Activated CD4-positive, alpha-beta memory T cell treated with anti-CD3 and anti-CD28 coated beads for 36 hours (primary cell): Measurements from ENCODE around the gene HRAS. TPM values are rescaled to one million over a fixed set of nuclear protein-coding genes. Genes with fewer than 3 reads are reported as not detected.
"Not testable (repeated sequence)": the region's sequence is repeated elsewhere in the genome, so short reads cannot be mapped to it uniquely, and the experiment has no call there.

Experiments
- CTCF ChIA-PET: fragments of 350-600 bp; sonication (Branson Sonifier 250); formaldehyde crosslinking; loops from one replicate; lab custom pipeline; 2021; ENCODE audit warnings: antibody characterized with exemption, inconsistent platforms; lab: Charles Lee
- POLR2A ChIA-PET: fragments of 350-600 bp; sonication (Branson Sonifier 250); formaldehyde crosslinking; loops from one replicate; lab custom pipeline; 2021; ENCODE audit warnings: antibody characterized with exemption; lab: Charles Lee
- DNase-seq: peaks from one replicate; pipeline ENCODE4 v3.0.0-alpha.2; 2020
- H3K27ac Mint-ChIP-seq: one replicate; pipeline ENCODE4 v1.8.0; 2021; ENCODE audit warnings: mixed read lengths
- H3K27me3 Mint-ChIP-seq: one replicate; pipeline ENCODE4 v1.8.0; 2021; ENCODE audit warnings: mixed read lengths
- H3K36me3 Mint-ChIP-seq: one replicate; pipeline ENCODE4 v1.8.0; 2021; ENCODE audit warnings: mixed read lengths
- H3K4me1 Mint-ChIP-seq: one replicate; pipeline ENCODE4 v1.8.0; 2021; ENCODE audit warnings: low read depth, mixed read lengths
- H3K4me3 Mint-ChIP-seq: one replicate; pipeline ENCODE4 v1.8.0; 2021; ENCODE audit warnings: mild to moderate bottlenecking, mixed read lengths
- H3K9me3 Mint-ChIP-seq: one replicate; pipeline ENCODE4 v1.8.0; 2021; ENCODE audit warnings: mixed read lengths
- intact Hi-C: fragments of 100-400 bp; cut with micrococcal nuclease; formaldehyde crosslinking; loops from one replicate; pipeline ENCODE4 v1.15.1; 2023
- total RNA-seq, 2 experiments: library from RNA; stranded (reverse); gene quantifications; one replicate each; pipeline ENCODE4 v1.2.3, GENCODE V29; 2021

Gene HRAS
- total RNA-seq, 2 experiments from 2014 or later = 39.8 to 42.0 TPM

DNA sequence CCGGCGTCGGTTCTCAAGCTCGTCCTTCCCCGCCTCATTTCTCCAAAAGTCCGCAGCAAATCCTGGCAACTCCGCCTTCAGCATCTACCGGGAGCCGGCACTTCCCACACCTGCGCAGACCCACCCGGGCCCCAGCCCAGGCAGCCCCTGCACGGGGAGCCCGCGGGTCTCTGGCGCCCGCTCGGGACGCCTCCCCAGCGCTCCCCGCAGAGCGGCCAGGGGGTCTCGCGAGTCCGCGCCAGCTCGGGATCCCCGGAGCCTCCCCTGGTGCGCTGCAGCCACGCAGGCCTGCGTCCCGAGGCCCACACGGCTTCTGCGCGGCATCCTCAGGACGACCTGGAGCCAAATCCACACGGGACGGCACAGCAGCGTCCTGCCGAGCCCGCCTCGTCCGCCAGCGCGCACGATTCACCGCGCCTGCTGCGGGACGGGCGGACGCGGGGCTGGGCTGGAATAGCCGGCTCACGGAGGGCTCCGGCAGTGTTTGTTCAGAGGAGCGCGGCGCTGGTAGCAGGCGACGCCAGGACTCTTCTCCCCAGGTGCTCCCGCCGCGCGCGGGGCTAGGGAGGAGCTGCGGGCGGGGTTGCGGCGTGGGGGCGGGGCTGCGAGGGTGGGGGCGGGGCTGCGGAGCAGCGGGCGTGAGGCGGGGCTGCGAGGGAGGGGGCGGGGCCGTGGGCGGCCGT lies 40.1 kb upstream of the HRAS start:
- Mint-ChIP-seq H3K4me1 (peaks cover 43% of the 10 kb centered on the region), H3K9me3 (no peaks in the 10 kb centered on the region), H3K4me3 (peak overlapping the region; percentile 83), H3K27me3 (peaks cover 5% of the 10 kb centered on the region), H3K27ac (peak overlapping the region; percentile 65), H3K36me3 (peaks cover 5% of the 10 kb centered on the region)
- DNase-seq = no peak
- ChIA-PET CTCF (interaction anchor here (0.9 to 1.6 kb wide), 7 partner anchors 16 to 147 kb away, joined by 3 to 6 read pairs (median 4); partner anchors contain the start of genes DEAF1 and TMEM80), POLR2A (interaction anchor here (0.7 to 1.4 kb wide), 12 partner anchors 9 to 234 kb away, joined by 3 to 6 read pairs (median 4); partner anchors contain the start of genes IRF7 and LRRC56)
- intact Hi-C loops = loop anchor here (1.0 to 5.0 kb wide), 3 partner anchors 42 to 120 kb away; partner anchors contain the start of genes DEAF1, IRF7, RNH1 and TMEM80

DNA sequence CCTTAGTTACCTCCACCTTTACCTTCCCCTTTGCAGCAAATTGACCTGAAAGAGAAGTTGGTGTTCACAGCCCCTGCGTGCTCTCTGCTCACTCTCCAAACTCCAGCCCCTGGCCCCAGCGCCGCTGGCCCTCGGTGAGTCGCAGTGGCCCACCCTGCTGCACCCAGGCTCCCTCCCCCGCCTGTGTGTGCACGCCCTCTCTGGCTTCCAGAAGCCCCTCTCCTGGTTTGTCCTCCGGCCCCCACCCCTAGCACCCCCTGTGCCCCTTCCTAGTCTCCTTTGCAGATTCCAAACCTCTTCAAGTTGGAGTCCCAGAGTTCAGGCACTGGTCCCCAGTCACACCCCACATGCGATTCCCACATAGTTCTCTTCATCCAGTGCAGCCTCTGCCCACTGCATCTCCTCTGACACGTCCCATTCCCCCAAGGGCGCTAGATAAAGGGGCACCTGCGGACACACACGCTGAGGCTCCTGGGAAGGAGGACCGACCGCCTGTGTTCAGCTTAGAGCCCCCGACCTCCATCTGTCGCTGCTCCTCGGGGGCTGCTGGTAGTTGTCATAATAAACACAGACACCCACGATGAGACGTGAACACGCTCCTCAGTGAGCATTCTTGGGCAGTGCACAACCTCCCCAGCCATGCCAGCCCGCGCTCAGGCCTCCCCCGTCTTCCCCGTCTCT lies 39.4 kb upstream of the HRAS start:
- peaks cover 38% of the 10 kb centered on the region for H3K4me1 Mint-ChIP-seq
- DNase-seq = no peak
- CTCF ChIA-PET = interaction anchor here (1.1 to 1.6 kb wide), 4 partner anchors 20 to 144 kb away, joined by 4 to 6 read pairs (median 5); partner anchors contain the start of genes DEAF1 and TMEM80
- intact Hi-C loops = loop anchor here (1.0 to 5.0 kb wide), 3 partner anchors 43 to 121 kb away; partner anchors contain the start of genes DEAF1, IRF7, RNH1 and TMEM80
- H3K9me3 Mint-ChIP-seq = no peaks in the 10 kb centered on the region
- peaks cover 4% of the 10 kb centered on the region for H3K36me3 Mint-ChIP-seq
- peak overlapping the region; percentile 83 for H3K4me3 Mint-ChIP-seq
- peak overlapping the region; percentile 65 for H3K27ac Mint-ChIP-seq
- H3K27me3 Mint-ChIP-seq = peaks cover 5% of the 10 kb centered on the region
- POLR2A ChIA-PET = interaction anchor here (1.2 kb wide), 1 partner anchor 152 kb away, joined by 5 read pairs; no protein-coding TSS in a partner anchor

DNA sequence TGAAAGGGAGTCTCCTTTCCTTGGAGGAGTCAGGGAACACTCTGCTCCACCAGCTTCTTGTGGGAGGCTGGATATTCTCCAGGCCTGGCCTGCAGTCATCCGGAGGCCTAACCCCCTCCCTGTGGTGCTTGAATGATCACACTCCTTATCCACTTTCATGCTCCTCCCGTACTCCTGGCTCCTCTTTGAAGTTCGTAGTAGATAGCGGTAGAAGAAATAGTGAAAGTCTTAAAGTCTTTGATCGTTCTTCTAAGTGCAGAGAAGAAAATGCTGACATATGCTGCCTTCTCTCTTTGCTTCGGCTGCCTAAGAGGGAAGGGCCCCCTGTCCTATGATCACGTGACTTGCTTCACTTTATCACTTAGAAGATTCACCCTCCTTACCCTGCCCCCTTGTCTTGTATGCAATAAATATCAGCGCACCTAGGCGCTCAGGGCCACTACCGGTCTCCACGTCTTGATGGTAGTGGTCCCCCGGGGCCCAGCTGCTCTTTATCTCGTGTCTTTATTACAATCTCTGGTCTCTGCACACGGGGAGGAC lies 38.7 kb upstream of the HRAS start:
- Mint-ChIP-seq H3K4me1 (peaks cover 32% of the 10 kb centered on the region), H3K4me3 (peak overlapping the region; percentile 83)
- H3K36me3 Mint-ChIP-seq, CTCF ChIA-PET, H3K27ac Mint-ChIP-seq, H3K9me3 Mint-ChIP-seq, H3K27me3 Mint-ChIP-seq, POLR2A ChIA-PET, DNase-seq: not testable (repeated sequence)
- intact Hi-C loops = loop anchor here (2.0 kb wide), 1 partner anchor 67 kb away; the partner anchor contains the start of gene RNH1

DNA sequence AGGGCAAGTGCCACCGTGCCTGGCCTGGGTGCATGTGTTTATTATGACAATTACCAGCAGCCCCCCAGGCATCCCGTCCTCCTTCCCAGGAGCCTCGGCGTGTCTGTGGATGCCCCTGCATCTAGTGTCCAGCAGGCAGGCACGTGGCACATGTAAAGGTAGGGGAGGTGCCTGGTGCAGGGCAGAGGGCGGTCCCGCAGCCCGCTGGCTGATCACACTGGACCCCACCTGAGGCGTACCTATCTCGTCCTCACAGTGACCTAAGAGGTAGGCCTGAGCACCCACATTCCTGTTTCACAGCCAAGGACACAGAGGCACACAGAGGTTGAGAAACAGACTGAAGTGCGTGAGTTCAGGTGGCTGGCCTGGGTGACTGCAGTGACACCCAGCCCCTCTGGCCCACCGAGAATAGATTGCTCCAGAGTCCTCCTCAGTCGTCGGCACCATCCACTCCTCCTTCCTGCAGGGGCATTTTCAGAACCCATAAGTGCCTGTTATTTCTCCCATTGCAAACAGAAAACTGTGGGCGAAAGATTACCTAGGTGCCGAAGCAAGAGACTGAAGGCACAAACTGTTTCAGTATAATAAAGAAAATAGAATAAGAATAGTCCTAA lies 37.9 kb upstream of the HRAS start:
- no peak for DNase-seq
- ChIA-PET POLR2A (no interaction called here), CTCF (no interaction called here)
- peaks cover 5% of the 10 kb centered on the region for H3K27me3 Mint-ChIP-seq
- H3K4me1 Mint-ChIP-seq = peaks cover 25% of the 10 kb centered on the region
- H3K36me3 Mint-ChIP-seq = peaks cover 4% of the 10 kb centered on the region
- intact Hi-C loops = no loop called here
- H3K4me3 Mint-ChIP-seq = no peak overlapping the region
- no peak overlapping the region for H3K27ac Mint-ChIP-seq
- no peaks in the 10 kb centered on the region for H3K9me3 Mint-ChIP-seq

DNA sequence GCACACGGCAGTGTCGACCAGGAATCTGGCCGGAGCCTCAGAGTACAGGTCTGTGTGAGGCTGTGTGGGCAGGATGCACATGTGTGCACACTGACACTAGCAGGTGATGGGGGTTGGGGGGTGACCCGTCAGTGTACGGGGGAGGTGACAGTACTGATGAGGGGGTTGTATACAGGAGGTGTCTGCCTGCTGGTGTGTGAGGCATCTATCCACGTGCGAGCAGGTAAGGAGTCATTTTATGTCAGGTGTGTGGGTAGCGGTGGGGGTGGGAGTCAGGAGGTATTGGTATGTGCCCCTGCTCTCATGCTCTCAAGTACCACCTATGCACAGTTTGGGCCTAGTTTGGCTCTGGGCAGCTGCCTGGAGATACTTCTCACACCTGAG lies 36.4 kb upstream of the HRAS start:
- no peak overlapping the region for H3K4me3 Mint-ChIP-seq
- peaks cover 2% of the 10 kb centered on the region for H3K36me3 Mint-ChIP-seq
- ChIA-PET CTCF (no interaction called here), POLR2A (no interaction called here)
- no peak for DNase-seq
- intact Hi-C loops = no loop called here
- H3K27ac Mint-ChIP-seq = no peak overlapping the region
- peaks cover 18% of the 10 kb centered on the region for H3K4me1 Mint-ChIP-seq
- peaks cover 5% of the 10 kb centered on the region for H3K27me3 Mint-ChIP-seq
- H3K9me3 Mint-ChIP-seq = no peaks in the 10 kb centered on the region

DNA sequence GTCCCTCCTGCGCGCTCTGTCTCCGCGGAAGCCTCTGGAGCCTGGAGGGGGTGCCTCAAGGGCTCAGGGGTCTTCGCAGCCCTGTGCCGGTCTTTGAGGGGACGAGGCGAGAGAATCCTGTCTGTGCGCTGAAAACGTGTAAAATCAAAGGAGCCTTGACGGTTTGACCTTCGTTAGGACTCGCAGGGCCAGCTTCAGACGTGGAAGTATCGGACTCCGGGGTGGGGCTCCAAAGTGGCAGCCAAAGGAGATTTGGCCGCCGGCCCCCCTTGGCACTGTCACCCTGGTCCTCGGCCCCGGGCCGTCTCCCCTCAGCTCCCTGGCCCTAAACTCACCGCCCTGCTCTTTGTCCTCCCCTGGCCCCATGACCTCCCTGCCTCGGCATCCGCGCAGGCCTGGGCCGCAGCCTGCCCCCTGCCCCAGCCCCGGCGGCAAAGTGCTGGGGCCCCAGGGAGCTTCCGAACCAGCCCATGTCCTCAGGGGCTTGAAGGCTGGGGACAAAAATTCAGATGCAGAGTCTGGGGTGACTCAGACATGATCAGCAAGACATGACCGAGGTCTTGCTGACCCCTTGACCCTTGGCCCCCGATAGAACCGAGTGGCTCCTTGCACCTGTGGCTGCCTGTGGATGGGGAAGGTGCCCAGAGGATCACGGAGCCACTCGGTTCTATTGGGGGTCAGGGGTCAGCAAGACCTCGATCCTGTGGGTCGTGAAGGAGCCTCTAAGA lies 33.9 kb upstream of the HRAS start:
- ChIA-PET CTCF (interaction anchor here (2.1 kb wide), 1 partner anchor 15 kb away, joined by 6 read pairs; no protein-coding TSS in a partner anchor), POLR2A (interaction anchor here (1.3 kb wide), 1 partner anchor 18 kb away, joined by 3 read pairs; no protein-coding TSS in a partner anchor)
- peaks cover 2% of the 10 kb centered on the region for H3K36me3 Mint-ChIP-seq
- DNase-seq = no peak
- H3K4me3 Mint-ChIP-seq = peak overlapping the region; percentile 75
- H3K9me3 Mint-ChIP-seq = no peaks in the 10 kb centered on the region
- intact Hi-C loops = loop anchor here (2.0 to 5.0 kb wide), 2 partner anchors 33 to 228 kb away; partner anchors contain the start of genes LRRC56 and SLC25A22
- H3K27me3 Mint-ChIP-seq = no peaks in the 10 kb centered on the region
- H3K27ac Mint-ChIP-seq = peak overlapping the region; percentile 58
- H3K4me1 Mint-ChIP-seq = peaks cover 10% of the 10 kb centered on the region

DNA sequence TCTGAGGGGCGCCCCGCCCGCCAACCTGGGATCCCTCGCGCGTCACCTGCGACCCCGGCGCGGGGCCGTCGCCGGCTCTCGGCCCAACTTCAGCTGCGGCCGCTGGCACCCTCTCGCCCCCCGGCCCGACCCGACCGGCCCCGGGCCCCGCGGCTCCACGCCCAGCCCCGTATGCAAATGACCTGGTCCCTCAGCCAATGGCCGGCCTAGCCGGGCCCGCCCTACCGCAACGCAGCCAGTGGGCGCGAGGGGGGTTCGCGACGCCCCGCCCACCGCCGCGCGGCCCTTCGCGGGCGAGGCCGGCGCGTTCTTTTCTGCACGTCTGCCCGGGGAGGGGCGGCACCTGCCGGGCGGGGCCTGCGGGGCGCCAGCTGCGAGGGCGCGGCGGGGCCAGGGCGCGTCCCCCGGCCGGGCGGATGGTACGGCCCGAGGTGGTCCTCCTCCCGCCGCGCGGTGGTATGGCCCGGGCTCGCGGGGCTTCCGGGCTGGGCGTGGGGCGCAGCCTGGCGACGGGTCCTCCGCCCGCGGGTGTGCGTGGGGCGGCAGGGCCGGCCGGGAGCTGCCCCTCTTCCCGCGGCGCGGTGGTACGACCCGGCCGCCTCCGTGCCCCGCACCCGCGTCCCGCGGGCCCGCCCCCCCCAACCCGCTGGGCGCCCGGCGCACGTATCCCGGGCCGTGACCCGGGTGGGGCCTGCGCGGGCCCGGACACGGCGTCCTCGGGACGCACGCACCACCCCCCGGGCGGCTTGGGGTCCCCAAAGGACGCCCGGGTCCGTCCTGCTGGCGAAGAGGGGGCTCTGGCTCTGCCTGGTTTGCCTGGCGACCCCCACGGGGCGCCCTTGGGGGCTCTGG lies 33.2 kb upstream of the HRAS start:
- Mint-ChIP-seq H3K4me1 (peaks cover 5% of the 10 kb centered on the region), H3K4me3 (peak overlapping the region; percentile 75), H3K9me3 (no peaks in the 10 kb centered on the region), H3K27me3 (no peaks in the 10 kb centered on the region), H3K36me3 (peaks cover 4% of the 10 kb centered on the region), H3K27ac (peak overlapping the region; percentile 58)
- ChIA-PET POLR2A (interaction anchor here (1.3 kb wide), 1 partner anchor 19 kb away, joined by 3 read pairs; no protein-coding TSS in a partner anchor), CTCF (interaction anchor here (2.1 kb wide), 1 partner anchor 14 kb away, joined by 6 read pairs; no protein-coding TSS in a partner anchor)
- peak; percentile 95 for DNase-seq
- intact Hi-C loops = loop anchor here (1.0 to 5.0 kb wide), 3 partner anchors 8 to 229 kb away; partner anchors contain the start of genes LMNTD2, LRRC56, RASSF7 and SLC25A22

DNA sequence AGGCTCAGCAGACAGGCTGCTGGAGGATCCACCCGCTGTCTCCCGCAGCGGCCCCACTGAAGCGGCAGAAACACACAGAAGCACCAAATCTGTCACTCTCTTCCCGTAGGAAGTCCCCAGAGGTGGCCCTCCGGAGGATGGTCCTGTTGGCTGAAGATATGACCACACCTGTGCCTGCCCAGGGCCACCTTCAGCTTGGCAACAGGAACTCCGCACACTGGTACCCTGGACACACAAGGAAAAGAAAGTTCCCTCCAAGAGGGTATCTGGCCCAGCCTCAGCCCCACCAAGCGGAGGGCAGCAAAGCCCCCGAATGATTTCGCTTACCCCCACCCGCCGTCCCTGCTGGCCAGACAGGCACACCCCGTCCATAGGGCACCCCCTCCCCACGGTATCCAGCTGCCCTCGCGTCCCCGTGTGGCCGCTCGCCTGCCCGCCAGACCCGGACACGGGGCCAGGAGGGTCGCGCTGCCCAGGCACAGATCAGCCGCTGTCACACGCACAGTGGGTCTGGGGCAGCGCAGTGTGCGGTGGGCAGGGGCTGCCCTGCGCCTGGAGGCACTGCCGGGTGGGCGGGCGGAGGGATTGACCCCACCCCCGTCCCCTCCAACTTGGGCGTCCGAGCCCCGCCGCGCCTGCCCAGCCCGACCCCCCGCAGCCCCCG lies 32.4 kb upstream of the HRAS start:
- Mint-ChIP-seq H3K36me3 (peaks cover 4% of the 10 kb centered on the region), H3K4me3 (peak overlapping the region; percentile 82)
- intact Hi-C loops = loop anchor here (1.0 to 5.0 kb wide), 3 partner anchors 7 to 230 kb away; partner anchors contain the start of genes LMNTD2, LRRC56, RASSF7 and SLC25A22

DNA sequence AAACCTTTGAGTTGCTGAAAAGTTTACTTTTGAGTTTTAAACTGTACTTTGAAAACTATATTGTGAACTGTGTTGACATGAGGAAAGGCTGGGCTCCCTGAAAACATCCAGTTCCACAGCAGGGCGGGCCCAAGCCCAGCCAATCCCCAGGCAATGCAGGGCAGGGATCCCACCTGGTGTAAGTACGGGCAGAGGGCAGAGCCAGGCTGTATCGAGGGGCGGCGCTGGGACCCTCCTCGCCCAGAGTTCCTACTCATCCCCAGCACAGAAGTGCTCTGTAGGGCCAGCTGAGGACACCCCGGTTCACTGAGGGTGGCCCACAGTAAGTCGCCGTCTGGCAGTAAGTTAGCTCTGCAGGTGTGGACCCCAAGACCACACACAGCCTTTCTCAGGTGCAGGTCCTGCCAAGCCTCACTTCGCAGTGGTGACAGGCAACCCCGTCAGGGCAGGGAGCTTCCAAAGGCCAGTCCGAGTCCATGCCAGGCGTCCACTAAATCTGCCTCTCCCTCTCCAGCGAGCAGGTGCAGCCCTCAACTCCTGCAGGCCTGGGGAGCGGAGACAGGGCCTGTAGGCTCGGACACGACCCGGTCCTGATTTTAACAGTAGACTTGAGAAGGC lies 31.7 kb upstream of the HRAS start:
- ChIA-PET POLR2A (interaction anchor here (1.0 to 2.4 kb wide), 2 partner anchors 9 to 10 kb away, joined by 4 to 6 read pairs; partner anchors contain the start of gene PHRF1), CTCF (interaction anchor here (1.2 to 2.1 kb wide), 3 partner anchors 13 to 159 kb away, joined by 4 to 6 read pairs (median 4); no protein-coding TSS in a partner anchor)

More for the DNA sequence above, 32.4 kb upstream of the HRAS start:
- Mint-ChIP-seq H3K4me1 (peaks cover 5% of the 10 kb centered on the region), H3K27ac (peak overlapping the region; percentile 33), H3K9me3 (no peaks in the 10 kb centered on the region), H3K27me3 (no peaks in the 10 kb centered on the region)
- DNase-seq = no peak
- POLR2A ChIA-PET = no interaction called here
- CTCF ChIA-PET = interaction anchor here (1.2 to 2.1 kb wide), 2 partner anchors 13 to 49 kb away, joined by 4 to 6 read pairs; no protein-coding TSS in a partner anchor

More for the DNA sequence above, 31.7 kb upstream of the HRAS start:
- peaks cover 4% of the 10 kb centered on the region for H3K36me3 Mint-ChIP-seq
- H3K4me3 Mint-ChIP-seq = peak overlapping the region; percentile 82
- H3K4me1 Mint-ChIP-seq = peaks cover 5% of the 10 kb centered on the region
- H3K27me3 Mint-ChIP-seq = no peaks in the 10 kb centered on the region
- intact Hi-C loops = loop anchor here (5.0 kb wide), 1 partner anchor 230 kb away; the partner anchor contains the start of gene SLC25A22
- DNase-seq = no peak
- no peak overlapping the region for H3K27ac Mint-ChIP-seq
- H3K9me3 Mint-ChIP-seq = no peaks in the 10 kb centered on the region
